Fibroblast of upper back skin (primary cell): Measurements from ENCODE around the gene ETV5.

Source experiments
- DNase-seq: peaks from one replicate; pipeline ENCODE4 v3.0.0-alpha.2; 2013

Gene ETV5

DNA sequence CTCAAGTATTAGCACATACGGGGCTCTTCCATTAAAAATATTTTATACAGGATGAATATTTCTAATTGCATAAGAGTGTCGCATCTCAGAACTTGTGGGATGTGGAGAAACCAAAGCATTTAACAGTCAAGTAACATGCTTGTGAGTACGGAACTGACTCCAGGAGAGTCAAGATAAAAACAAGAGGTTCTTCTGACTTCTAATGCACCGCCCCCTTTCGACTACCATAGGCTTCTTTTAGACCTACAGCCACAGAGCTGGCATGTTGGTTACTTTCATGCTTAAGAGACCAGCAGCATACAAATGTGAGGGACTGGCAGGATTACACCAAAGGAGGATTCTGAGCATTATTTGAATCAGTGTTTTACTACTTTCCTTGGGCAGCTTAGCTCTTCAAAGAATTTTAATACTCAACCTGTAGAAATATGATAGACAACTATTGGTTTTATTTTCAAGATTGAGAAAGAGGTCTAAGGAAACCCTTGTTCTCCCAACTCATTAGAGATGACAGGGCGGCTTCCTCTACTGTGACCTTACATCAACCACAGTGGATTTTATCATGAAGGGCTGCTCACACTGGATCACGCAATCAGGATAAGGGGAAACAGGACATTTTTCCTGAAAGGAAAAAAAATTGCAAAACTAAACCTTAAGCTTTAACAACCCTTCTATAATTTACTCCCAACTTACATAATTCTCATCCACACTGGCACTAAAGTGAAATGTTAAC, 14.0 kb downstream of the ETV5 start:
- no peak for DNase-seq

DNA sequence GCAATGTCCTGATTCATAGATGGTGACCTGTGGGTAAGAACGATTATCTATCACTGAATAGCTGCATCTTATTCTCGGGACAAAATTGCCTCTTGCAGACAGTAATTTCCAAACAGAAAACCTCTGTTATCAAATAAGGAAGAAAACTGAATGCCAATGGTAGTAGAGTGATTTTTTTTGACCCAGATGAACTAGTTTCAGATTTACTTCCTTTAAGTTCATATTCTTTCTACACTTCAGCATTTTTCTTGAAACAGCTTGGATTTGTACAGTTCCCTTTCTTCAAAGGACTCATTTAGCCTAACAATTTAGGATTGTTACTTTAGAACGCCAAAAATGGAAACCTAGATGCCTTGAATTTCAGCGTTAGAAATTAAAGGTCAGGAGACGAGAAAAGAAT, 14.6 kb downstream of the ETV5 start:
- DNase-seq: no peak

DNA sequence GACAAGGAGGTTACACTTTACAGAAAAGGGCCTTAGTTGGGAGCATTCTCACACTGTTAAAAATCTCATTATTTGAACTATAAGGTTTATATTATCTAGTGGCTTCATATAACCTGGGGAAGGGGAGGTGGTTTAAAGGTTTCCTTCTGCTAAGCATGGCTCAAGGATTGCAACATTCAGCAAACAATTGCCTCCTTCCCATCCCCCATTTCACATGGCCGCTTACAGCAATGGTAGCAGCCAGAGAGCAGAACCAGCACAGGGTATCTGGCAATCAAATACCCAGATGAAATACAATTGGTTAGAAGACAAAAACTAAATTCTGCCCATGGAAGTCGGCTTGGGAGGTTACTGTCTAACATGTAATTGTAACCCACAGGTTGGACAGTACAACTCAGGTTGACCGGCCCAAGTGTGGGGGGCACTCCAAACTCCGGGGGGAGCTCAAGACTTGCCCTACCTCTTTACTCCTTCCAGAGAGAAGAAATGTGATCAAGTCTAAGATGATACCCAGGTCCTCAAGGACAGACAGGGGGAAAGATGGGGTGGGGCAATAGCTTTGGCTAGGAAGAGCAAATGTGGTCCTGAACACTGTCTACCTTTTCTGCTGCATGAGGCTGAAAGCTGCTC, 15.5 kb downstream of the ETV5 start:
- DNase-seq: no peak

DNA sequence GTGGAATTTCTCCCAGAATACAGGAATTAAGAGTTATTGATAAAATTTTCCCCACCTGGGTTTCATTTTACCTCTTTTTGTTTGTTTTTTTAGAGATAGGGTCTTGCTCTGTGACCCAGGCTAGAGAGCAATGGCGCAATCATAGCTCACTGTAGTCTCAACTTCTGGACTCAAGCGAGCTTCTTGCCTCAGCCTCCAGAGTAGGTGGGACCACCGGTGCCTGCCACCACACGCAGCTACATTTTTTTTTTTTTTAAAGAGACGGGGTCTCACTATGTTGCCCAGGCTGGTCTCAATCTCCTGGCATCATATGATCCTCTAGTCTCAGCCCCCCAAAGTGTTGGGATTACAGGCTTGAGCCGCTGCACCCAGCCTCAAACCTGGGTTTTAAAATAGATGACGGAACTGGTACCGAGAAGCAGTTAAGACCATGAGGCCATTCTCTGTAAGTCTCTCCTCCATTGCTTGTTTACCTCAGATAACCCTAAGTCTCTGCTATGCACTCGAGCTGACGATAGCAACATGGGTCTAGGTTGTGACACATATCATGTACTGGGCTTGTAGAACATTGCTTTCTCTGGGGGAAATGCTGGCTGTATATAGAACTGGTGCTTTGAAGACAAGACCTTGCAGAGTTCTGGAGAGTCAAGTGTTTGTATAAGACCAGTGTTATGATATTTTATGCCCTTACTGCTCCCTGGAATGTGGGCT, 16.4 kb downstream of the ETV5 start:
- DNase-seq: no peak

DNA sequence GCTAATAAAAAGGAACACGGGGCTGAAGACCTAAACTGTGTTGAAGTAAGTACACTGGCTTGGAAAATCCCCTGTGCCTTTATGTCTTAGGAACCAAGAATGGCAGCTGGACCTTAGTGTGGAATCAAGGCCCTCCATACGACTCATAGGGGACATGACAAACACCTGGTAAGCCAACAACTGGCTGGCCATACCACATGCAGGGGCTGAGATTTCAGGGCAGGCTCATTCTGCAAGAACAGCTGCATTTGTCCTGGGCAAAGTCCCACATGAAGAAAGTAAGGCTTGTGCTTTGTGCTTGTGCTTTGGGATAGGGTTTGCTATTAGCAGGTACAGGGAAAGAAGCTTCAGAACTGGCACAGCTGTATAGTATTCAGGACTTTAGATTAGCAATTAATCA, 18.0 kb downstream of the ETV5 start:
- DNase-seq: no peak

DNA sequence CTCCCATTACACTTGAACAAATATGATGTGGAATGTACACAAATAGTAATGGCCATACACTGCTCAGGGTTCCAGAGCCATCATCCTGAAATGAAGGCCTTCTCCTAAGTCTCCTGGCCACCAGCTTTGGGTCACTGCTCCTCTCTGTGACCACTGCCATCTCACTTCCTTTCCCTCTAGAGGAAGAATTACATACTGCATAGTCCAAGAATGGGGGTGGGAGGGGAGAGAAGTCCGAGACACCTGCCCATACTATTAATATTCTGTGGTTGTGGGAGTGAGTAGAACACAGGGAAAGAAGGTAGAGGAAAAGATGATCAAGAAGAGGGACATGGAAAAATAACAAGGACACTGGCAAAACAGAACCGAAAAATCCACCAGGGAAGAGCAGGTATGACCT, 20.6 kb downstream of the ETV5 start:
- no peak for DNase-seq

DNA sequence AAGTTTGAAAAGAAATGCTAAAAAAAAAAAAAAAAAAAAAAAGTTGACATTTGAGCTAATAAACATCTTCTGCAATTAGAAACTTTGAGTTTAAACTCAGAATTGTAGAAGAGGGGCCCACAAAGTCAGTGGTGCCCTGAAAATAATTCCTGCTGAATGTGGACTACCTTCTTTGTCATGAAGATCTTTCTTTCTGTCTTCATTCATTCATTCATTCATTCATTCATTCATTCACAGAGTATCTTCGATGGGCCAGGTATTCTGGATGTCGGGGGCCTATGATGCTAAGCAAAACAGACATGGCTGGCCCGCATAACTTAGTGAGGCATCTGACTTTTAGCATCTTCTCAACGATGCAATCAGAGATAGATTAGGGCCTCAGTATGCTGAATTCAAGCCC, 24.6 kb downstream of the ETV5 start:
- no peak for DNase-seq

DNA sequence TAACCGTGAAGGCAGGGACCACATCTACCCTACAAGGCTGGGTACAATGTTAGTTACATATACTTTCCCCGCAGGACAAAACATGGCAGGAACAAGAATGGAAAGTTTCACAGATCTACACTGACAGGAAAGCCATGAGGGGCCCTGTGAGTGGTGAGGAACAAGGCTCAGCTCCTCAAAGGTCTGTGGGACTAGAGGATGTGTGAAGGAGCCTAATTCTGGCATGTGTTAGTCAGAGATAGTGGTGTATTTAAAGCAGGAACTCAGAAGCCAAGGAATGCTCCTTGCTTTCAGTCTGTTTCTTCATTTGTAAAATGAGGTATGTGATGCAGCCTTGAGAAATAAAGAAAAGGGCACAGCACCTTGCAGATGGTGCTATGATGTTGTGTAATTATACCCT, 25.1 kb downstream of the ETV5 start:
- DNase-seq: peak; percentile 9

DNA sequence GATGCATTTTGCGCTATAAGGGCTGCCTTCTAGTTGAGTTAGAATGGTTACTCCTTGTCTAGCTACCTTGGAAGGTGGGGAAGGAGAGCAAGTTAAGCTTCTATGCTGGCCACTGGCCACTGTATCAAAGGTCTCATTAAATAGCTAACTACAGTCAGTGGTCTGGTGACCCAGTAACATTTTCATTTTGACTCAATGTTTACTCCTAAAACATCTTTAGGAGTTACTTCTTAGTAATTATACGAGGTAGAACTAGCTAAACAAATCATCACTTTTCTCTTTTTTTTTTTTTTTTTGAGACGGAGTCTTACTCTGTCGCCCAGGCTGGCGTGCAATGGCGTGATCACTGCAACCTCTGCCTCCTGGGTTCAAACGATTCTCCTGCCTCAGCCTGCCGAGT, 26.7 kb downstream of the ETV5 start:
- DNase-seq: no peak

DNA sequence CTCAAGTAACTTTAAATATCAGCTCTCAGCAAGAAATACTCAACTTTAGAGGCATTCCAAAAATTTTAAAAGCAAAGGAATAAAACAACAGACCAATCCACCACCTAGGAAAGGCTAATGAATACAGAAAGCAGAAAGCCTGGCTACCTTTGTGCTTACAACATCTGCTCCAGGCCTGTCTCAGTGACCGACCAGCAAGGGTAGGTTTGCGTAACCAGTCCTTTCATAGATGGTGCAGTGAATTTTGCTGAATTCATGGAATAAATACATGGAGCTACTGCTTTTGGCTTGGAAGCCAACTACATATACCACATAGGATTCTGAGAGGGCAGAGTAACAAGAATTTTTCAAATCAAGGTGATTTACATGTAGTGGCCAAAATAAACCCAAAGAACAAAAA, 27.2 kb downstream of the ETV5 start:
- no peak for DNase-seq

DNA sequence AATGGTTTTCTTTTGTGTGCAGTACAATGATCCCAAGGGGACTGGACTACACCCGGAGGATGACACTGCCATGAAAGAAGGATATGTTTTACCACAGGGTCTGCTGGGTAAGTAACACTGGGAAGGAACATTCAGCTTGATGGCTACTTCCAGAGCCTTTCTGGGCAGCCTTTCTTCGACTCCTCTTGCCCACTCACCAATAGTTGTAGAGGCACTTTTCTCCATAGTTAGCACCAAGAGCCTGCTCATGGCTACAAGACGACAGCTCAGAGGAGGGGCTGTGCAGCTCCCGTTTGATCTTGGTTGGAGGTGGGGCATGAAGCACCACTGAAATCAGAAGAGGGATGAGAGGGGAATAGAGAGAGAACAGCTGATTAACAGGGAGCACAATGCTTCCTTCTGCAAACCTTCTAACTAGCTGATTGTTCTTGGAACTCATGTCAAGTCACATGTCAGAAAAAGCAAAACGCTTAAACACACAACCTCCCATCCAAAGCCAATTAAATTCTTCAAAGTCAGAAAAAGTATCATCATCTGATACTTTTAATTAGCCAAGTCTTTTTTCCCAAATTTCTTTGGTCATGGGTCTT, 27.9 kb downstream of the ETV5 start:
- DNase-seq: no peak

DNA sequence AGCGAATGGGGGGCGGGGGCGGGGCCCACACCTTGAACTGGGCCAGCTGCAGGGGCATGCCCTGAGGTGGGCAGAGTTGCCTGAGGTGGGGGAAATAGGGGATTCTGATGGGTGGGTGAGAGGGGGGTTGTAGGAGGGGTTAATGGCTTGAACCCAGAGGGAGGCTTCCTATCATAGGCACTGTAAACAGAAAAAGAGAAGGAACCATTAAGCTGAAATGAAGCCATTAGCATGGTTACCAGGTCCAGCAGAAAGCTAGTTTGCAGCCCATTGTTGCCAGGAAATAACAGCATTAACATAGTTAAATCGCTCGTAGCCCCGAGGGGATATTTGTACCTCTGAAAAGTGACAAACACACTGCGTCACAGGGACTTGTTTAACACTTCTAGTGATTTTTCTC, 29.0 kb downstream of the ETV5 start:
- no peak for DNase-seq

DNA sequence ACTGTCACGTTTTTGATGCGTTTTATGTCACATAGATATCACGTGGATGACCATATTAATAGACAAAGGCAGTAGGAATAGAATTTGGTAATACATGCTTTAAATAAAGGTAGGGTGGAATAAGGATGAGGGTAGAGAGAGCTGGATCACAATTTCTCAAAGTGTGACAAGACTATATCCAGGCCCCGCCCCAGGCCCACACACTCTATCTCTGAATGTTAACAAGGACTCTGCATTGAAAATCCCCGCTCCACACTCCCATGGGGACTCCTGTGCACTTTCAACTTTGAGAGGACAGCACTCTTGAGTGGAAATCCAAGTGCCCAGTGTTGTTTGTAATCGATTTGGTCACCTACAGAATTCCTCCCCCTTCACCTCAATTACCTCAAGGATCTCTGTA, 31.4 kb downstream of the ETV5 start:
- no peak for DNase-seq

DNA sequence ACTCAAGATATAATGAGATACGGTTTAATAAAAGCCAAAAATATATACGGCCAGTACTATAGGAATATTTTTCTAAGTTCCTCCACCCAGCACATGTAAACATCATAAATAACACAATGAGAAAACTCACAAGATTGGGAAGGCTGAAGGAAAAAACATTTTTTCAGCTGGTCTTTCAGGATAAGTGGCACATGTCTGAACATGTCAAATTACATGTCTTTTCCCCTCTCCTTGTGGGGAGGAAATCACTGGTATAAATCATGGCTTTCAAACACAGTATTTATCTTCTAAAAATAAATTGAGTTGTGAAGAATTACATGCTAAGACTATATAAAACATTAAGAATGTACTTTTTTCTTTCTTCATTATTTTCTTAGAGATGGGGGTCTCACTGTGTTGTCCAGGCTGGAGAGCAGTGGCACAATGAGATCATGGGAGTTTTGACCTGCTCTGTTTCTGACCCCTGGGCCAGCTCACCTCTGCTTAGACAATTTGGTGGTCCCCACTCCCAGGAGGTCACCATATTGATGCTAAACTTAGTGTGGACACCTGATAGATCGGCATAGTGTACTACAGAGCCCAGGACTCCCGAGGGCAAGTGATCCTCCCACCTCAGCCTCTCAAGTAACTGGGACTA, 32.8 kb downstream of the ETV5 start:
- DNase-seq: no peak

DNA sequence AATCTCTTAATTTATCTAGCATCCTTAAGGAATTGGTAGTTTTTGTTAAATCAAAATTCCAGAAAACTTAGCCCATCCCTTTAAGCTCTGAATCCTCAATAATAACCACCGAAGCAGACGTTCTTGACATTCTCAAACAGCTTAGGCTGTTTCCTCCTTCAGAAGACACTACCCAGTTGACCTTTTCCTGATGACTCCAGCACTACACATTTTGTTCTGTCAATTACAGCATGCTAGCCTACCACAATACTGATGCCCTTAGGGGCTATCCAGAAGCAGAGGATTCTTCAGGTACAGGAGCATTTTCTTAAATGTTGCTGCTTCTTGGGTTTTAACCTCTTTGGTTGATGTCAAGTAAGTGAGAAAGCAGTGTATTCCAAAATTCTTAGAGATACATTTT, 33.4 kb downstream of the ETV5 start:
- DNase-seq: no peak

DNA sequence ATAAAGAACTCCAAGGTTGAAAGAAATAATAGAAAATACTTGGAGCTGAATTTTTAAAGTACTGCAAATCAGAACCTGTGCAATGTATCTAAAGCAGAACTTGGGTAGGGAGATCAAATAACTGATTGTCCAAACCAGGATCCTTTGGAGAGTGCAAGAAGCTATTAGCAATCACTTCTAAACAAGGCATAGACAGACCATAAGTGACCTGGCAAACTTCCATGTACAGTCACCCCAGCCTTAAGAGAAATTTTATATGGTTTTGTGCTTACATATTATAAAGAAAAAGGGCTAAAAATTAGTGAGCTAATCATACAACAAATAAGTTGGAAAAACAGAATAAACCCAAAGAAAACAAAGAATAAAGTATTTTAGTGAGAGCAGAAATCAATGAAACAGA, 35.2 kb downstream of the ETV5 start:
- DNase-seq: no peak

DNA sequence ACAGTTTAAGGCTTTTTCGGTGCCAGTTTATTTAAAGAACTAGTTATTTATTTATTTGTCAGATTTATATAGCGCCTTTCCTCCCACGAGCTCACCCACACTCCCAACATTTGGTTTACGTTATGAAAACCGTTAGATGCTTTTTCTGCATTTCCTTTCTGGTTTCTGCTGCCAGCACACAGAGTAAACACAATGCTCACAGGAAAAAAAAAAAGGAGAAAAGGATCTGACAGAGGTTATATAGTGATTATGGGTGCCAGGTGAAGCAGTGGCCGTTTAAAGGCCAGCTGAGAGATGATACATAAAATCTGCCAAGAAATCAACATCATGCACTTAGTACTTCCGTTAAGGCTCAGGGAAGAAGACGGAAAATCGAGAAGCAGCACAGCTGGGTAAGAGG, 37.9 kb downstream of the ETV5 start:
- DNase-seq: no peak

DNA sequence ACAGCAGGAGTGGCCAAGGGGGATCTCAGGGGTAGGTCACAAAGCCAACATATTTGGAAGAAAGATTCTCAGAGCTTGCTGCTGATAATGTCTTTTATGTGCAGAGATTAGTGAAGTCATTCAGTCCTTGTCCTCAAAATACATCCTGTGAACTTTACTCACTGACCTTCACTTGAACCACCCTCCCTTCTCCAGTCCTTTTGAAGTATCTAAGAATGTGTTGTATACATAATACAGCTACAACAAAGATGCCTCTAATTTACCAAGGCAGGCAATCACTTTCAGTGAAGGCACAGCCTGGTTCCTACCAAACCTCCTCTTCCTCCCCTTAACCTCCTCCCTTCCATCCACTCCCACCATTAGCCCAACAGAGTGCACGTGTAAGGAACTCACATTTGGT, 38.3 kb downstream of the ETV5 start:
- no peak for DNase-seq

DNA sequence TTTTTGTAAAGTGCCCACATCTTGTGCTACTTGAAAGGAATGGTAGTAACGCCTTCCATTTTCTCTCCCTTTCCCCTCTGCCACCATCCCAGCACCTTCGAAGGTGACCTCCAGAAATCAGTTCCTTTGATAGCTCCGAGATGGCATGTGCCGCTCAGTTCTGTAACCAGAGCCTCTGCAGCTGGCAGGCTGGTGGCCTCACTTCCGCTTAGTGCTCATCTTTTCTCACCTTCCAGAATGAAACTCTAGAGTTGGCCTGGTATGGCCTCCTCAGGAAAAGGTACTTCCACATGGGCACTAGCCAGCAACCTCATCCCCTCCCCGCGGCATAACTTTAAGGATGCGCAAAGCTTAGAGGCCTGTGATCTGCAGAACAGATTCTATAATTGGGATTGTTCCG, 38.8 kb downstream of the ETV5 start:
- no peak for DNase-seq

DNA sequence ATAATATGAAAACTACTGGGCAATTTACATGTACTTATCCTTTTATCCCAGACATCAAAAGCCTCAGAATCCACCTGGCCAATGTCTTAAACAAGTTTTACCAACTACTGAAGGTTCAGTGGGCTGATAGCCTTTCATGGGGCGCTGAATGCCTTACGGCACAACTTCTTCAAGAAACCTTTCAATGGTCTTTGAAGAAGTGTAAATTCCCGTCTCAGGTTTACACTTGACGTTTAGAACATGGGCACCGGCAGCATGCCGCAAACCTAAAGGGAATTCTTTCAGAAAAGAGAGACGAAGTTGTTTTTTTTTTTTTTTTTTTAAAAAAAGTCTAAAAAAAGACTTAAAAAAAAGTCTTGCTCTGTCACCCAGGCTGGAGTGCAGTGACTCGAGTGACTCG, 39.7 kb downstream of the ETV5 start:
- no peak for DNase-seq

DNA sequence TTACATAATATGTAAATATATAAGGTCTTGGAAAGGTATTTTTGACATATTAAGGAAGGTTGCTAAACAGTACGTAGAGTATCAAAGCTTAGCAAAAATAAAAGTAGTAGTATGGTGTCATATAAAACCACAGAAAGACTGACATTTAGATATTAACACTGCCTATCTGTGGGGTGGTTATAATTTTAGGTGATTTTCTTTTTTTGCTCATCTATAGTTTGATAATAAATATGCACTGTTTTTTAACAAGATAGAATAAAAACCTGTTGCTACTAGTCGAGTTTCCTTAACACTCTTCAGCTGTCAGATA, 40.7 kb downstream of the ETV5 start:
- DNase-seq: no peak

DNA sequence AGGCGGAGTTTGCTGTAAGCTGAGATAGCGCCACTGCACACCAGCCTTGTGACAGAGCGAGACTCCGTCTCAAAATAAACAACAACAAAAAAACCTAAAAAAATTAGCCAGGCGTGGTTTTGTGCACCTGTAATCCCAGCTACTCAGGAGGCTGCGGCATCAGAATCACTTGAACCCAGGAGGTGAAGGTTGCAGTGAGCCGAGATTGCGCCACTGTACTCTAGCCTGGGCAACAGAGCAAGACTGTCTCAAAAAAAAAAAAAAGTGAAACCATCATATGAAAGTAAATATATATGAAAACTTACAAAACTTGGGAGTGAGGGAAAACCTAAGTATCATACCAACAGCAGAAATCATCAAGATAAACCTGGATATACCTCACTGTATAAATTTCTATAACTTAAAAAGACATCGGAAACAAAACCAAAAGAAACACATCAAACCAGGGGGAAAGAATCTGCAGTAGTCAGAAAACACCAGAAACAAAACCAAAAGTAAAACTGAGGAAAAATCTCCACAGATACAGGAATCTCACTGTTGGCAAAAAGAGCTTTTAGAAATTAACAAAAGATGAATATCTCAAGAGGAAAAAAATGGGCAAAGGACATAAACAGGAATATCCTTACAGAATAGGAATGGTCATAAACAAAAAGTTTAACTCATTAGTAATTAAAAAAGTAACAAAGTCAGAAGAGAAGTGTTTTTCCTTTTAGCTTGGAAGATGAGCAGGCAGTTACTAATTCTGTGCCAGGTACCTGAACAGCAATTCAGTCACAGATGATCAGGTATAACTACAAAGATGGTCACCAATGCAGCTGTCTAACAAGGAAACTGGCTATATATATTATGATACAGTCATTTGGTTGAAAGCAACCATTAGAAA, 41.3 kb downstream of the ETV5 start:
- DNase-seq: no peak

DNA sequence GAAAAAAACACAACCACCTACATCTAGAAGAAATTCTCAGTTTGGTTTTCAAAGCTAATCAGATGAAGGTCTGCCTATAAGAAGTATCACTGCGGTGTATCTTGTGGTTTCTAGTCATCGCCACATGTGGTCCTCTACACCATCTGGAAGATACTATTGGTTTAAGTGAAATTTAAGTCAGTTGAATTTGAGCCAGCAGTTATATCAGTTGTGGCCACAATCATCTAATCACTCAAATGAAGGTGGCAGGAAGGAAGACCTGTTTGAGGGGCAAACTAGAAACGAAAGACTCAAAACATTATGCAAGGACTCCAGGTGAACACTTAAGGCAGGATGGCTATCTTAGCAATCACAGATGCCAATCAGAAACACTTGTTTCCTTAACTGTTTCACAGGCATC, 48.7 kb downstream of the ETV5 start:
- DNase-seq: peak; percentile 34
